Mucosa of stomach (tissue), 1 donor: Measurements from ENCODE around the gene PATE1.

Experiments
- H3K27me3 ChIP-seq: one replicate; pipeline ENCODE4 v1.7.0; 2013; ENCODE audit warnings: mild to moderate bottlenecking, low read length; ENCODE audit not compliant: control insufficient read depth, insufficient read depth
- H3K36me3 ChIP-seq: one replicate; pipeline ENCODE4 v1.7.0; 2013; ENCODE audit warnings: low read length; ENCODE audit not compliant: control insufficient read depth, insufficient read depth
- H3K4me1 ChIP-seq: one replicate; pipeline ENCODE4 v1.7.0; 2013; ENCODE audit warnings: mild to moderate bottlenecking, low read length; ENCODE audit not compliant: control insufficient read depth, insufficient read depth
- H3K4me3 ChIP-seq: one replicate; pipeline ENCODE4 v1.7.0; 2013; ENCODE audit warnings: low read length
- H3K9ac ChIP-seq: one replicate; pipeline ENCODE4 v1.7.0; 2013; ENCODE audit warnings: mild to moderate bottlenecking, low read length, moderate library complexity
- H3K9me3 ChIP-seq: one replicate; pipeline ENCODE4 v1.7.0; 2013; ENCODE audit warnings: mild to moderate bottlenecking, low read length, moderate library complexity; ENCODE audit not compliant: control insufficient read depth
- donor health status: Pancreatic carcinoma.

The PATE1 gene

DNA sequence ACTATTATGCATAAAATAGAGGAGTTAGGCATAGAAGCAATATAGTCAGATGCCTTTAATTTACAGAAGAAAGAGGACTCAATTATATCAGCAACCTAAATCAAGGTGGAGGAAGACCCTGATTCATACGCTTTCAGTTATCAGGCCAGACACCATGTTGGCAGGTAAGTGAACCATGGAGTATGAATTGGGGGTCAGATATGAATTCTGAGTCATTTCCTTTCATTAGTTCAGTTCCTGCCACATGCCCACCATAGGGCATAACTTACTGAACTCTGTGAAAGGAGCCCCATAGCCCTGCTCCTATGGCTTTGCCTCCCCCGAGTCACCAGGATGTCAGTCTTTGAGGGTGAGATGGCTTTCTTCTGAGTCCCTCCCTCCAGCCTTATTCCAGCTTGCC lies 17.4 kb downstream of the PATE1 start:
- Histone ChIP-seq H3K9ac (no peak overlapping the region), H3K36me3 (no peaks in the 10 kb centered on the region), H3K4me3 (no peak overlapping the region), H3K4me1 (no peaks in the 10 kb centered on the region), H3K27me3 (no peaks in the 10 kb centered on the region), H3K9me3 (no peaks in the 10 kb centered on the region)

DNA sequence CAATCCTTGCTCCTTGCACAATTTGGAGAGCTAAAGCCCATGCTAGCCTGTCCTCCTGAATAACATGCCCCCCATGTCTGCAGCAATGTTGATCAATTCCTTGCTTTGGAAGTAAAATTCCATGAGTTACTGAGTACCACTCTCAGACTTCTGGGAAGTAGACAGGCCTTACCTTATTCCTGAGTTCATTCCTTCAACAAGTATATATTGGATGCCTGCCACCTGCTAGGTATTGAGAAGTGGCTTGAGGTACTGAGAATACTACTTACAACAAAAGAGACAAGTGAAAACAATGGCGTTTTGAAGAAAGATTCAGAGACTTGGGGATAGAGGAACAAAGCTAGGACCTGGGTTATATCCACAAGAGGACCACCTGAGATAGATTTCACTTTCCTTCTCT lies 20.2 kb downstream of the PATE1 start:
- H3K9ac ChIP-seq = no peak overlapping the region
- H3K36me3 ChIP-seq = no peaks in the 10 kb centered on the region
- H3K4me3 ChIP-seq = no peak overlapping the region
- no peaks in the 10 kb centered on the region for H3K27me3 ChIP-seq
- no peaks in the 10 kb centered on the region for H3K4me1 ChIP-seq
- H3K9me3 ChIP-seq = no peaks in the 10 kb centered on the region

DNA sequence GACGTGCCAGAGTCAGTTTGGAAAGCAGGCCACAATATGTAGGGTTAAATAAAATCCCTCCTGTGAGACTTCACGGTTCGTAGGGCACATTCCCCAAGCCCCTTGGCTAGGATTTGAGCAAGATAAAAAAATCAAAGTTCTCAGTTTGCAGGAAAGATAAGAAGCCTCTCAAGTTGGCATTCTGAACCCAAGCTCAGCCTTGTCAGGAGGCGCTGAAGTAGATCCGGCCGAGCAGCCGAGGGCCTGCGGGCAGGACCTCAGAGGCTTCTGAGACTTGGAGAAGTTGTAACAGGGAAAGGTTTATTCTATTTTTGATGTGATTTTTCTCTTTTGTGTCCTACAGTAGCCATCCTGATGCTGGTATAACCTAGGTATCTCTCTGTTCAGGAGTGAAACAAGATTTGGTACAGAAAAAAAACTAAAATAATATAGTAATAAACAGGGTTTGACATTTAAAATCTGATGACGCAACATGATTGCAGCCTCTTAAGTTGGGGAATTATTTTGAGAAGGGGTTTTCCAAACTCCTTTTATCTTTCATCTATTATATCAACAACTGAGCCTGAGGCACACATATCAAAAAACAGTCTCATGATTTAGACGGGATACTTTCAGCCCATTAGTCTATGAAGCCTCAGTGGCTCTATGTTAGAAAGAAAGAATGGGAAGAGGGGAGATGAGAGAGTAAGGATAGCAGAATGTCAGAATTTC lies 22.4 kb downstream of the PATE1 start:
- H3K36me3 ChIP-seq = no peaks in the 10 kb centered on the region
- H3K9ac ChIP-seq = no peak overlapping the region
- H3K27me3 ChIP-seq = no peaks in the 10 kb centered on the region
- H3K4me3 ChIP-seq = no peak overlapping the region
- H3K4me1 ChIP-seq = no peaks in the 10 kb centered on the region
- no peaks in the 10 kb centered on the region for H3K9me3 ChIP-seq

DNA sequence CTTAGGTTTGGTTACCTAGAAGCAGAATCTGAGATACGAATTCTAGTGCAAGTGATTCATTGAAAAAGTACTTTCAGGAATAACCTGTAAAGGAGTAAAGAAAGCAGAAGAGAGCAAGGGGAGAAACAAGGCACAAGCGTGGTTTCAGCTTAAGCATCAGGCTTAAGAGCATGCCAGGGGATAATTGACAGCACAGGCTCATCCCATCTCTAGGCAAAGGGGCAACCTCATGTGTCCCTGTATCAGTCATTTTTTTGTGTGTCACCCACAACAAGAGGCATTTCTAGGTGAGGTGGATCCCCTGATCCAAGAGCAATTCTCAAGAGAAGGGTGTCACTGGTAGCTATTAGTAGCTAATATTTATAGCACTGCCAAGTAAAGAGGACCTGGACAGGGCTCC lies 24.5 kb downstream of the PATE1 start:
- H3K4me1 ChIP-seq = no peaks in the 10 kb centered on the region
- H3K36me3 ChIP-seq = no peaks in the 10 kb centered on the region
- no peaks in the 10 kb centered on the region for H3K9me3 ChIP-seq
- no peak overlapping the region for H3K9ac ChIP-seq
- no peak overlapping the region for H3K4me3 ChIP-seq
- no peaks in the 10 kb centered on the region for H3K27me3 ChIP-seq

DNA sequence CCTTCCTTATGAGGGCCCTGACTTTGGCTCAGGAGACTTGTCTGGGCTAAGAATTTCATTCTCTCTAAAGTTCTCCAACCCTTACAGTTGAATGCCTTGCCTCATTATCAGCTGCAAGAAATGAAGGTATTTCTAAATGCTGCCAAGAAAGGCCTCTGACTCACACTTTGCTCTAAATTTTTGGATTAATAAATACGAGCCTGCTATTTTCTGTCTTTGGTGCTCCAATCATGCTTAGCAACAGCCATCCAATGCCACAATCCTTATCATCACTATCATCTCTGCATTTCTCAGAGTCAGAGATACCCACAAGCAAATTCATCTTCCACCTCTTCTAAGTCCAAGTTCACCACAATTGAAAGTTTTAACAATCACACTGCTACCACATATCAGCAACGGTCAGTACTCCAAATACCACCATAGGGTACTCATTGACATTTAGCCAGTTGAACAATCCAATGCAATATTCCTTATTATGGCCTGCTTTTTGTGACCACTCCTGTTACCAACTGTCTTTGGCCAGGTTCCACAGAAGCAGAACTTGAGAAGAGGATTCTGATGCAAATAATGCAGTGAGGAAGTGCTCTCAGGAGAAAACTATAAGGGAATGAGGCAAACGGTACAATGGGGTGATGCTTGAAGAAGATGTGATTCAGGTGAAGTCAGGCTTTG lies 26.9 kb downstream of the PATE1 start:
- Histone ChIP-seq H3K9me3 (no peaks in the 10 kb centered on the region), H3K9ac (no peak overlapping the region), H3K4me3 (no peak overlapping the region), H3K36me3 (no peaks in the 10 kb centered on the region), H3K4me1 (no peaks in the 10 kb centered on the region), H3K27me3 (no peaks in the 10 kb centered on the region)

DNA sequence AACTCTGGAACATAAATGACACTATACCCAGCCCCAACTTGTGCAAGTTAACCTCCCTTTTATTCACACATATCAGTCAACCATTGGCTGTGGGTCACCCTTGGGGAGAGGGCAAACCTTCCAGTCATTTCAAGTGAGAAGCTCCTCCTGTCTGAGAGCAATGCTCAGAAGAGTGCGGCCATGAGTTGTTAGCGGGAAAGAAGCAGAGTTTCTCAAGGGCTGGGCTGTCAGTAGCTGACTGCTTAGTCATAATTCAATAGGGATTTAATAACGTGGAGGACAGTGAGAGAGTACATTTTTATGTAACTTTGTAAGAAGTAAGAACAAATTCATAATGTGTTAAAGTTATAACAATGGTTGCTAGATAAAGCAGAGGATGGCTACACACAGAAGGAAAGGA lies 27.4 kb downstream of the PATE1 start:
- Histone ChIP-seq H3K36me3 (no peaks in the 10 kb centered on the region), H3K4me1 (no peaks in the 10 kb centered on the region), H3K27me3 (no peaks in the 10 kb centered on the region), H3K9me3 (no peaks in the 10 kb centered on the region), H3K9ac (no peak overlapping the region), H3K4me3 (no peak overlapping the region)

DNA sequence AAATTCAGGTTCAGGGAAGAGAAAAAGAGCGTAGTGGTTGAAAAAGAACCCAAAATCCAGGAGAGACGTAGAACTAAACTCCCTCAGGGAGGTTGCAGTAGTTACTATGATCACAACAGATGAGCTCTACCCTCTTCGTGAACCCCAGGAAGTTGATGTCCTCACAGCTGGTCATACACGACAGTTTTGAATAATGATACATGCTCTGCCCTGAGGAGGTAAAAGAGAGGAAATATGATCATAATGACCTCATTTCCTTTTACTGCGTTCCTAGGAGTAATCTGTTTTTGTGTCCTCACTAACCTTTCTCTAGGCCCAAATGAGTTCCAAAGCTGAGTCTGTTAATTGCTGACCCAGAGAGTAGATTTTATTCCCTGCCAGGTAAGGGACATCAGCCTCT lies 31.2 kb downstream of the PATE1 start:
- no peak overlapping the region for H3K4me3 ChIP-seq
- no peaks in the 10 kb centered on the region for H3K27me3 ChIP-seq
- H3K36me3 ChIP-seq = no peaks in the 10 kb centered on the region
- H3K9ac ChIP-seq = no peak overlapping the region
- H3K4me1 ChIP-seq = no peaks in the 10 kb centered on the region
- H3K9me3 ChIP-seq = no peaks in the 10 kb centered on the region

DNA sequence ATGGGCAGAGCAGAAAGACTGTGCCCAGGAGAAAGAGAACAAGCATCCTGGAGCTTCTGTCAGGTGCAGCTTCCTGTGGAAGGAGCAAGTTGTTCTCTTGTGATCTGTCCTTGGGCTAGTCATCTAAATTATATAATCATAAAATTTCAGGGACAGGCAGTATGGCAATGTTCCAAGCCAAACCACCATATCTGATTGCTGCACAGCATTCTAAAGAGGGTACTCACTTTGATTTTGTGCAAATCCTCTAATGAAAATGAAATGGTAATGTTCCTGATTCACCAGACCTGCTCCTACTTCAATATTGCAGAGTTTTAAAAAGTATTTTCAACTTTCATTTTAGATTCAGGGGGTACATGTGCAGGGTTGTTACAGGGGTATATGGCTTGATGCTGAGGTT lies 32.6 kb downstream of the PATE1 start, which contains the start of gene PATE2:
Gene PATE2, minus strand, starts transcription at position 101 of the 400 bp plus-strand sequence. Its CDS starts 55 bp downstream, at position 46.
- no peaks in the 10 kb centered on the region for H3K9me3 ChIP-seq
- H3K4me1 ChIP-seq = no peaks in the 10 kb centered on the region
- no peak within 1 kb of the TSS for H3K4me3 ChIP-seq
- no peaks in the 10 kb centered on the region for H3K27me3 ChIP-seq
- H3K36me3 ChIP-seq = no peaks in the 10 kb centered on the region
- H3K9ac ChIP-seq = no peak within 1 kb of the TSS

DNA sequence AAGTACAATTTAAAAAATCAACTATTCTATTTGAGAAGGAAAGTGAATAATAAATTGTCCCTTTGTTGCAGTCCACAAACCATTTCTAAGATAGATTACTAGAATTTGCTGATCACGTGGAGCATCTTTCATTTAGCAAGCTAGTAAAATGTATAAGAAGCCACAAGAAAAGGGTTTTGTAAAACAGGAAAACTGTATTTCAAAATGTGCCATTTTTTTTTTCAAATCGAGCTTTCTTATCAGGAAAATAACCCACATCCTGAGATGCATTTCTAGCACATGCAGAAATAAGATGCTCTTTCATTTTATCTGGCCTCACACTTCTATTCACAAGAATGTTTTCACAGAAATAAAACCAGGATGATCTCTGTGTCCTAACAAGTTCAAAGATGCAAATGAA lies 38.6 kb downstream of the PATE1 start:
- H3K27me3 ChIP-seq = no peaks in the 10 kb centered on the region
- H3K9ac ChIP-seq = no peak overlapping the region
- H3K36me3 ChIP-seq = no peaks in the 10 kb centered on the region
- H3K4me3 ChIP-seq = no peak overlapping the region
- H3K9me3 ChIP-seq = no peaks in the 10 kb centered on the region
- no peaks in the 10 kb centered on the region for H3K4me1 ChIP-seq

DNA sequence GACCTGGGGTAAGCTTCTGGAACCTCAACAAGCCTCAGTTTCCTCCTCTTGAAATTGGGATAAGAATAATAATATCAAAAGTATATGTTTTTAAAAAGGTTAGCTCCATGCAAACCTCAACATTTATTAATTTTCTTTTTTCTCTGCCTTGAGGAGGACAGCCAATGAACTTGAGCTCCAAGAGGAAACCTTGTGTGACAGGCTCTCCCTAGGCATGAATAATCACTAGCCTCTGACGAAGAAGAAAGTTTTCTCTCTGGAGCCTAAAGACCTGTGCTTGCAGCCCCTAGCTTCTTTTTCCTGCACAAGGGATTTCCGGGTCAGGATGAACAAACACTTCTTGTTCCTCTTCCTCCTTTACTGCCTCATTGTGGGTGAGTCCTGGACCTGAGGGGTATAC lies 41.7 kb downstream of the PATE1 start, which contains the start of gene PATE3:
Gene PATE3, plus strand, starts transcription at position 301 of the 400 bp plus-strand sequence. Its CDS starts 25 bp downstream, at position 326.
- Histone ChIP-seq H3K4me3 (no peak within 1 kb of the TSS), H3K9me3 (no peaks in the 10 kb centered on the region), H3K36me3 (no peaks in the 10 kb centered on the region), H3K9ac (no peak within 1 kb of the TSS), H3K27me3 (no peaks in the 10 kb centered on the region), H3K4me1 (no peaks in the 10 kb centered on the region)

DNA sequence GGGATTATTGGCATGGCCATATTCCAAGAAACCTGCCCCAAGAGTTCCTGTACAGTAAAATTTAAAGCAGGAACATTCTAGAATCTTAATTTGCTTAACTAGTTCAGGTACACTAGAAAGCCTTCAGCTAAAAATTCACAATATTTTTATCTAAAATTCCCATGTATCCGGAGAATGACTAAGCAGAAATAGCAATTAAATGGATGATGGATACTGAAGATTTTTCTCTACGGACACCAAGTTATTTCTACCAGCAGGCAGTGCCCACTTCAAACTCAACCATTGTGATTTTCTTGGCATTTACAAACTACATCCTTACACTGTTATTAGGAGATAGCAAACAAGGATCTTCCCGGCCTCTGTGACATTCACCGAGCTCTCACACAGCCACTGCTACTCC lies 44.7 kb downstream of the PATE1 start:
- H3K9me3 ChIP-seq = no peaks in the 10 kb centered on the region
- H3K4me3 ChIP-seq = no peak overlapping the region
- no peak overlapping the region for H3K9ac ChIP-seq
- H3K4me1 ChIP-seq = no peaks in the 10 kb centered on the region
- H3K36me3 ChIP-seq = no peaks in the 10 kb centered on the region
- H3K27me3 ChIP-seq = no peaks in the 10 kb centered on the region

DNA sequence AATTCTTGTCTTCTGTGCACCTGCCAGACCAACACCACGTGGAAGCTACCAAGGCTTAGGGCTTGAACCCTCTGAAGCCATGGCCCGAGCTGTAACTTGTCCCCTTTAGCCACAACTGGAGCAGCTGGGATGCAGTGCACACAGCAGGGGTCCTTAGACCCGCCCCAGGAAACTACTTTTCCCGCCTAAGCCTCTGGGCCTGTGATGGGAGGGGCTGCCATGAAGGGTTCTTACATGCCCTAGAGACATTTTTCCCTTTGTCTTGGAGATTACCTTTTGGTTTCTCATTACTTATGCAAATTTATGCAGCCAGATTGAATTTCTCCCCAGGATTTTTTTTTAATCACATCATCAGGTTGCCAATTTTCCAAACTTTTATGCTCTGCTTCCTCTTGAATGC lies 51.6 kb downstream of the PATE1 start:
- no peaks in the 10 kb centered on the region for H3K4me1 ChIP-seq
- no peaks in the 10 kb centered on the region for H3K27me3 ChIP-seq
- no peak overlapping the region for H3K4me3 ChIP-seq
- H3K9me3 ChIP-seq = no peaks in the 10 kb centered on the region
- H3K36me3 ChIP-seq = no peaks in the 10 kb centered on the region
- no peak overlapping the region for H3K9ac ChIP-seq
